Cardiac muscle cell (in vitro differentiated cells and primary cell): ENCODE data around the gene OXCT1. TPM values are rescaled to one million over a fixed set of nuclear protein-coding genes. Genes with fewer than 3 reads are reported as not detected.

Experiments
- DNase-seq, 2 donors: peaks; one replicate each; pipeline versions ENCODE4 v3.0.0 to v3.0.0-alpha.2; 2010 to 2017; ENCODE audit warnings: low read depth in 1 of 2, low spot score in 1 of 2
- H3K27ac ChIP-seq: fragments of 200-600 bp; sonication (generic); 2 replicates; pipeline ENCODE4 v1.5.1; 2016
- H3K27me3 ChIP-seq: fragments of 200-600 bp; sonication (generic); 2 replicates; pipeline ENCODE4 v1.6.0; 2016; ENCODE audit warnings: control low read depth
- H3K36me3 ChIP-seq: fragments of 200-600 bp; sonication (generic); 2 replicates; pipeline ENCODE4 v1.5.1; 2016; ENCODE audit warnings: control low read depth
- H3K4me1 ChIP-seq: fragments of 200-600 bp; sonication (generic); 2 replicates; pipeline ENCODE4 v1.8.1; 2017; ENCODE audit warnings: low read depth, mild to moderate bottlenecking, mixed run types
- H3K4me3 ChIP-seq: fragments of 200-600 bp; sonication (generic); 2 replicates; pipeline ENCODE4 v1.5.1; 2016; ENCODE audit warnings: mild to moderate bottlenecking
- H3K9me3 ChIP-seq: fragments of 200-600 bp; sonication (generic); 2 replicates; pipeline ENCODE4 v1.5.1; 2017; ENCODE audit warnings: low read depth, mild to moderate bottlenecking, control low read depth
- CTCF ChIP-seq: IDR thresholded peaks from 2 replicates; pipeline ENCODE4 v1.5.1; 2012; ENCODE audit warnings: low read depth, mild to moderate bottlenecking, low read length
- polyA plus RNA-seq: library from polyadenylated mRNA; unstranded; fragments of >200 nt; fragmentation: Nextera tagmentation; extraction: Ambion mirVana; gene quantifications from 2 replicates; pipeline ENCODE4 v1.2.1, GENCODE V29; 2016
- total RNA-seq: library from RNA; depleted of rRNA; stranded (reverse); fragments of >200 nt; gene quantifications from 2 replicates; pipeline ENCODE4 v1.2.3, GENCODE V29; 2016

OXCT1 gene
- total and polyA plus RNA-seq, 2 experiments from 2014 or later, result 54.8 to 55.8 TPM

DNA sequence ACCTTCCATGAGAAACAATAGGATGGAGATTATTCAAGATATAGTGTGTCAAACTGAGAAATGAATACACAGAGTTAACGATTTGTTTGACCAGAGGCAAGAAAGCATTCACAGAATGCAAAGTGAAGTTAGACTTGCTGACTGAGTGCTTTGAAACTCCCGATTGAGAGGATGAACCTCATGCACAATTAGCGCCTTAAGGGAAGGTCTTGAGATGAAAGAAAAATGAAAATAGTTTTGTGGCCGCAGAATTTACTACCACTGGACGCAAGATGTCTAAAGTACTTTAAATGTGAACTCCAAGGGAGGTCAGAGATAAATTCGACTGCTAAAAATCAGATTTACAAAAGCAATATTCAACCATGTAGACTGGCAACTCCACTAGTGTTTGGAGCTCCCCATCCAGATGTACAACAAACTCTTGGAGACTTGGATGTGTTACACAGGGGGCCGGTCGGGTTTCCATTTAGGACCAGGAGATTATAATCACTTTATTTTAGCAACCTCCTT lies 33.2 kb upstream of the OXCT1 start:
- no peak overlapping the region for H3K27ac ChIP-seq
- H3K4me3 ChIP-seq, result peak overlapping the region; percentile 30
- no peaks in the 10 kb centered on the region for H3K4me1 ChIP-seq
- H3K9me3 ChIP-seq, result no peaks in the 10 kb centered on the region
- no peak for DNase-seq
- peaks cover 8% of the 10 kb centered on the region for H3K36me3 ChIP-seq
- TF ChIP-seq CTCF, result no peak
- H3K27me3 ChIP-seq, result no peaks in the 10 kb centered on the region

DNA sequence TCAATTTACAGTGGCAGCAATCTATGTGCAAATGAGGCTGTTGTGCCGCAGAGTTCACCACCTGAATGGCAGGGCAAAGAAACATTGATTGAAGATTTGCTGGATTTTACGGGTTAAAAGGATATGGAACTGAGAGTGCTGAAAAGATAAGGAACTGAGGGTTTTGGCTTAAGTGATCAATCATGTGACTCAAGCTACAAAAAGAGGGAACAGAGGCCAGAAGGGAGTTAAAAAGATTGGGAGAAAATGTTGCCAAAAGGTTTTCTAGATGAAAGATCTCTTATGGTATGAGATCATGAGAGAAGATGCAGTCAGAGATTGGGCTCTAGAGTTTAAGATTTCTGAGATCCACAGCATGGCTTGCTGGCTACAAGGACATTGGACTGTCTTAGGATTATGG lies 26.0 kb upstream of the OXCT1 start:
- H3K4me3 ChIP-seq, result no peak overlapping the region
- DNase-seq, result no peak
- no peaks in the 10 kb centered on the region for H3K36me3 ChIP-seq
- peaks cover 17% of the 10 kb centered on the region for H3K27me3 ChIP-seq
- H3K27ac ChIP-seq, result no peak overlapping the region
- TF ChIP-seq CTCF, result no peak
- H3K9me3 ChIP-seq, result no peaks in the 10 kb centered on the region
- H3K4me1 ChIP-seq, result no peaks in the 10 kb centered on the region

DNA sequence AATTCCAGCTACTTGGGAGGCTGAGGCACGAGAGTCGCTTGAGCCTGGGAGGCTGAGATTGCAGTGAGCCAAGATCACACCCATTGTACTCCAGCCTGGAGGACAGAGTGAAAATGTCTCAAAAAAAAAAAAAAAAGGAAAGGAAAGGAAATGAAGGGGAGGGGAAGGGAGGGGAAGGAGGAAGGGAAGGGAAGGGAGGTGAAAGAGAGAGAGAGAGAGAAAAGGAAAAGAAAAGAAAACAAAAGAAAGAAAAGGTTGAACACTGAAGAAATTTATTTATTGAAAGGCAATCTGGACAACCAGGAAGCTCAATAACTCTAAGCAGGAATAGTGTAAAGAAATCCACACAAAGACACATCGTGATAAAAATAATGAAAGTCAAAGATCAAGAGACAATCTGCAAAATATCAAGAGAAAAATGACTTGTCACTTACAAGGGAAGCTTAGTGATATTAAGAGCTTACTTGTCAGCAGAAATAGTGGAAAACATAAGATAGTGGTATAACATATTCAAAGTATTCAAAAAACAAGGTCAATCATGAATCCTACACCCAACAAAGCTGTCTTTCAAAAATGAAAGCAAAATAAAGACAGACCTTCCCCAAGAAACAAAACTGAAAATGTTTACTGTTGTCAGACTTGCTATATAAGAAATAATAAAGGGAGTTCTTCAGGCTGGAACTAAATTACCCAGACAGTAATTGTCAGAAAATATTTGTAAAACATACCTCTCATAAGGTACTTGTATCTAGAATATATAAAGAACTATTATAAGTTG lies 23.0 kb upstream of the OXCT1 start:
- TF ChIP-seq CTCF, result no peak
- Histone ChIP-seq H3K36me3 (no peaks in the 10 kb centered on the region), H3K9me3 (no peaks in the 10 kb centered on the region), H3K4me3 (no peak overlapping the region), H3K27me3 (peaks cover 17% of the 10 kb centered on the region), H3K4me1 (no peaks in the 10 kb centered on the region), H3K27ac (no peak overlapping the region)
- no peak for DNase-seq

DNA sequence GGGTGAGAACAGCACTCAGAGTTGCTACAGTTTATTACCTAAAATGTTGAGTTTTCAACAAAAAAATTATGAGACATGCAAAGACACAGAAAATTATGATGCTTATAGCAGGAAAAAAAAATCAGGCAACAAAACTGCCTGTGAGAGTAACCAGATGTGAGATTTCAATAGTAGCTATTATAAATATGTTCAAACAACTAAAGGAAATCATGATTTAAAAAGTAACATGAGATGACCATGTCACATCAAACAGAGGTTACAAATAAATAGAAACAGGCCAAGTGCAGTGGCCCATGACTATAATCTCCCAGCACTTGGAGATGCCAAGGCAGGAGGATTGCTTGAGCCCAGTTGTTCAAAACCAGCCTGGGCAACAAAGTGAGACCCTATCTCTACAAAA lies 21.8 kb upstream of the OXCT1 start:
- H3K4me1 ChIP-seq, result no peaks in the 10 kb centered on the region
- H3K4me3 ChIP-seq, result no peak overlapping the region
- no peaks in the 10 kb centered on the region for H3K36me3 ChIP-seq
- H3K27ac ChIP-seq, result no peak overlapping the region
- H3K9me3 ChIP-seq, result no peaks in the 10 kb centered on the region
- no peak for TF ChIP-seq CTCF
- peaks cover 13% of the 10 kb centered on the region for H3K27me3 ChIP-seq
- no peak for DNase-seq

- no peaks in the 10 kb centered on the region for H3K9me3 ChIP-seq
- peak in 1 of 2 donors; percentile 22 for DNase-seq
- H3K4me3 ChIP-seq, result no peak overlapping the region
- H3K4me1 ChIP-seq, result no peaks in the 10 kb centered on the region
- H3K36me3 ChIP-seq, result no peaks in the 10 kb centered on the region
- H3K27me3 ChIP-seq, result peaks cover 13% of the 10 kb centered on the region
- H3K27ac ChIP-seq, result no peak overlapping the region
- TF ChIP-seq CTCF, result no peak
Observed at GRCh38 chr5:41891066-41891707, 21.0 kb upstream of the OXCT1 start.
